GM21390 (cell line): ENCODE data around the gene PRDM2.
"Not testable (repeated sequence)": the region's sequence is repeated elsewhere in the genome, so short reads cannot be mapped to it uniquely, and the experiment has no call there.

ENCODE experiments used
- ATAC-seq: cut with Tn5 transposase; IDR thresholded peaks from one replicate; pipeline ENCODE4 v1.9.1; 2021; ENCODE audit not compliant: unreplicated experiment

Gene PRDM2

DNA sequence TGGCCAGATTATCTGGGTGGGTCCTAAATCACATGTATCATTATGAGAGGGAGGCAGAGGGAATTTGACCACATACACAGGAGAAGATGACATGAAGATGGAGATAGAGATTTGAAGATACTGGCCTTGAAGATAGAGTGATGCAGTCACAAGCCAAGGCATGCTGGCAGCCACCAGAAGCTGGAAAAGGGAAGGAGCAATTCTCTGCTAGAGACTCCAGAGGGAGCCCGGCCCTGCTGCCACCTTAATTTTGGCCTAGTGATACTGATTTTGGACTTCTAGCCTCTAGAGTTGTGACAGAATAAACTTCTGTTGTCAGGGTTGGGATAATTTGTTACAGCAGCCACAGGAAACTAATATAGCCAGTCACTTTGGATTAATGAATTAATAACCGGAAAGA is 2.2 kb upstream of the PRDM2 start:
- no peak for ATAC-seq

DNA sequence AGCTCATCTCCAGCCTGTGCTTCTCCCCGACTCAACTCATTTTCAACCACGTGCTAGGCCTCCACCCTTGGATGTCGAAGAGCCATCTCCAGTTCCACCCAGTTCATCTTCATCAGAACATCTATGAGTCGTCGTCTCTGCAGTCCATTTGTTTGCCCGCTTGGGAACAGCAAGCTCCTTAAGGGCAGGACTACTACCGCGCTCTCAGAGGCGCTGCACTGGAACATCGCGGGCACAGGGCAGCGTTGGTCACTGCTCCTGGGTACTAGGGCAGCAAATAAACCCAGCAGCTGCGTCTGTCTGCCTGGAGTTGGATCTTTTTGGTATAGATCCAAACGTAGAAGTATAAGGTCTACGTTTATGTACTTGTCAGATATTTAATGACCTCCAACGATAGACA is 478 bp upstream of the PRDM2 start:
- no peak for ATAC-seq

DNA sequence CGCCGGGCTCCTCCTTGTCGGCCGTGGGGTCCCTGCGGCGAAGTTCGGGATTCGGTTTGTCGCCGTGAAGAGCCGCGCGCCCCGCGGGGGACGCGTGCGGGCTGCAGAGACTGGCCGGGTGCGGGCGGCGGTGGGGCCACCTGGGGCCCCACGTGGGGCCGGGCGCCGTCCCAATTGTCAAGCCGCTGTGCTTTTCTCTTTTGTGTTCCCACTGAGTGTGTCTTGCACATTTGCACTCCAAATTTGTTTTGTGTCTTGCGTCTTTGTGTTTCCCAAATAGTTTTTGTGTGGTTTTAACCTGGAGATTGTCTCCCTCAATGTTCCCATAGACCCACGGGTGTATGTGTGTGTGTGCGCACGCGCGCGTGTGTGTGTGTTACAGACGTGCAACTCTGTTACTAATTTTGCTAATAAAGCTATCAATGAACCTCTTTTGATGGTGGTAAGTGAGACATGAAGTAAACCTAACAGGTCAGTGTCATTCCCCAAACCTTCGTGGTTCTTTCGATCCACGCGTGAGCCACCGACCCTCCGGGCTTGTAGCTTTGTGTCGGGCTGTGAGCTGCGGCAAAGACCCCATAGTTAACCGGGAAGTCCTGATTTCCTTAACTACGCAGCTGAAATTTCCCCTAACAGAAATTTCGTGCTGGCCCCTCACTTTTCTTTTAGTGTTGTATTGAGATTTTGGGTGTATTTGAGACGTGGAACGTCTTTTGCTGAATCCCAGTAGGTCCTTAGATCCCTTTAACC is 708 bp downstream of the PRDM2 start:
- peak; percentile 36 for ATAC-seq

DNA sequence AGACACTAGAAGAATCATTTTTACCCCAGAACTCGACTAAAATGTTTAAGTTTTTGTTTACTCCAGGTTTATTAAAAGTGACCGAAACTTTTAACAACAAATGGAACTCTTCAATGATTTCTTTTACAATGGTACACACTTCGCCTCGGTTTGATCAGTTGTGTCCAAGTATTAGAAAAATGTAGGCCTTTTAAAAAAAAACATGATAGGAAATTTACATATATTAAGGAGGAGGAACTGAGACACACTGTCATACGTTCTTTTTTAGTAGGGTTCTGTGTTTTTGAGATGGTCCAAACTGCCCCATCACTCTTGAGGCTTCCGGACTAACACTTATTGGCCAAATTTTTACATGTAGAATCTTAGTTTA is 1.3 kb downstream of the PRDM2 start:
- no peak for ATAC-seq

DNA sequence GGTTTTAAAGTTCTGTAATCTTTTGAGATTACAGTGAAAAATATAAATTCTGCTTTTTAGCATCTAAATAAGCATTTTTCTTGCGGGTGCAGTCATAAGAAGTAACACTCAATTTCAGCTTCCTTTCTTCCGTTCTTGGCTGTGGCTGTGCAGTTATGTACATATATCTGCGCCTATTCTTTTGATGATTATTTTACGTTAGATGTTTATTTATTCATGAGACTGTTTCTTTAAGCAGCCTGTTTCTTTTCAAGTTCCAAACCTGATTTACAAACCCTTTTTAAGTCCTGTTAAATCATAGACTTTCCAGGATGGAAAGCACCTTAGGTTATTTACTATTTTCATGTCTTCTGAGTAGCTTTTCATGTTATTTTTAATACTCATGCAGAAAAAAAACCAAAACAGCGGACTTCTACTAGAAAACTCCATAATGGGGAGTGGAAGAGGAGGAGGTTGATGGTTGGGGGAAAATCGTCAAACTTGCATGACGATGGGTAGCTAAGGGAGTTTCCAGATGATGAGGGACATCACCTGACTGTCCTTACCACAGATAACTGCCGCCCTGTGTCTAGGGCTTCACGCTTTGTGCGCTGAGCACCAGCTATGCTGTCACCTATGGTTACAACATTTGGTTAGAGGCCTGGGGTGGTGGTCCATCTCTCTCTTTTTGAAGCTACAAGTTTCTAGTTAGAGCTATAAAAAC is 2.6 kb downstream of the PRDM2 start:
- ATAC-seq = peak; percentile 77

DNA sequence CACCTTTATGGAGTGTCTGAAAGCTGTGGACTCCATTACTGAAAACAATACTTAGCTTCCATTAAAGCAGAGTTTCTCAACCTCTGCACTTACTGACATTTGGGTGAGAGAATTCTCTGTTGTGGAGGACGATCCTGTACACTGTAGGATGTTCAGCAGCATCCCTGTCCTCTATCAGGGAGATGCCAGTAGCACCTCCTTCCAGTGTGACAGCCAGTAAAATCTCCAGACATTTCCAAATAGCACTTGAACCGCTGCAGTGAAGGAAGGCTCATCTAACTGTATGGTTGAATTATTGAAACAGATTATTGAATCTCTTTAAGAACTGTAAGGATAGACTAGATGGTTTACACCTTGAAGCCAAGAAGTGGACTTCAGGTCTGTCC is 3.1 kb downstream of the PRDM2 start:
- peak; percentile 6 for ATAC-seq

DNA sequence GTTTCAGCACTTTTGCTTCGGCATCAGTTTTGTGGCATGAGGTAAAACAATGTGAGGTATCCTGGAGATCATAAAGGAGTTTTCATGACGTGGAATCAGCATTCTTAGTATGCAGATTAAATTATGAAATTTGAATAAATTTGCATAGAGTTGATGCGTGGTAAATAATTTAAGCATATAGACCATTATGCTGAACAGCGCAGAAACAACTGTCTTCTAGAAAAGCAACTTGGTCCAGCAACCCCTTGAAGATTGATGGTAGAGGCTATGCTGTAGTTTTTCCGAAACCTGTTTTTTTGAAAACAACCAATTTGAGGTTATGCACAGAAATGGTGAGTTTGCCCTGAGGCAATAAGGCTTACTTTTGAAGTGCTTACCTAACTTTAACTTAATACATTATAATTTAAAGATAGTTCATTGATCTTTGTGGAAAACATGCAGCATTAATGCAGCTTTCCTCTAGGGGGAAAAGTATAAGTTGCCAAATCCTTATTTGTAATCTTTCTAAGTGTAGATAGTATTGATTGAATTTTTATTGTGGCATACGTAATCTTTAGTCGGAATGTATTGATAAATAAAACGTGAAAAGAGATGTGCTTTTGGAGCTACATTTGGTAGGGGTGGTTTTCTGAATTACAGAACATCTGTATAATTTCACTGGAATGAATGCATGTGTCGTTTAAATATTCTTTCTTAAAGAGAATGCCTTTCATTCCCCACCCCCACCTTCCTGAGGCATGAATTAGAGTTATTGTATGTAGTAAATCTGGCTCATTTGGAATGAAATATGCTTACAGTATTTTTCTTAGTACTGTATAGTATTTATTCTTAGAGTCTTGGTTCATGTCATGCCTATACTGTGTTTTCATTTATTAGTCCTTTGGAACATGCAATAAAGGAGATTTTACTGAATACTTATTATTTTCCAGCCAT is 3.8 kb downstream of the PRDM2 start:
- no peak for ATAC-seq

DNA sequence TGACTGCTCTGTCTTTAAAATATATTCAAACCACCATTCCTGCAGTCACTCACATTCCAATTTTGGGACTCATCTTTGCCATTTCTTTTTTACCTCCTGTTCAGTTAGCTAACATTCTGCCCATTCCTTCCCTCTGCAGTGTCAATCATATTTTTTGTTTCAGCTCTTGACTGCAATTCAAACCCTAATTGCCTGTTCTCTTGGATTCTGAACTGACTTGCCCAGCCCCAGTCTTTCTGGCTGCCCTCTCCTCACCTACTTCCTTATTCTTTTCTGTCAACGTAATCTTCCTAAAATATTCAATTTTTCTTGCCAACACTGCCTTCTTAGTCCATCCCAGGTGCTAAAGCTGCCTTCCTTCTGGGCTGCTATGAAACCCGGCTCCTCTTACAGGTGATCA is 6.1 kb downstream of the PRDM2 start:
- no peak for ATAC-seq

DNA sequence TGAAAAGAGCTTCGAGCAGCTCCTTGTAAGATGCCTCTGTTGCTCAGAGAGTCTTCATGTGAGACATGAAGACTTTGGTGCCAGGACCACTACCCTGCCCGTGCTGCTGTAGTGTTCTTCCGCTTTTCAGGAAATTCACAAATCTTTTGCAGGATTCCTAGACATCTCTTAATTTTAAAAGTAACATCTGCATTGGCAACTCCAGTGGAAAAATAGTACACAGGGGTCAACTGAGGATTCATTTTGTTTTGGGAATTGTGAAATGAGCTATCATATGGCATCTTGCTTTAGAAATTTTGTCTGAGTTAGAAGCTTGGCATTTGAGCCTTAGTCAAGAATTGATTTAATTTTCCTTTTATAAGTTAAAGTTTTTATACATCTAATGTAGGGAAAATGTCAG is 7.2 kb downstream of the PRDM2 start:
- ATAC-seq = no peak

DNA sequence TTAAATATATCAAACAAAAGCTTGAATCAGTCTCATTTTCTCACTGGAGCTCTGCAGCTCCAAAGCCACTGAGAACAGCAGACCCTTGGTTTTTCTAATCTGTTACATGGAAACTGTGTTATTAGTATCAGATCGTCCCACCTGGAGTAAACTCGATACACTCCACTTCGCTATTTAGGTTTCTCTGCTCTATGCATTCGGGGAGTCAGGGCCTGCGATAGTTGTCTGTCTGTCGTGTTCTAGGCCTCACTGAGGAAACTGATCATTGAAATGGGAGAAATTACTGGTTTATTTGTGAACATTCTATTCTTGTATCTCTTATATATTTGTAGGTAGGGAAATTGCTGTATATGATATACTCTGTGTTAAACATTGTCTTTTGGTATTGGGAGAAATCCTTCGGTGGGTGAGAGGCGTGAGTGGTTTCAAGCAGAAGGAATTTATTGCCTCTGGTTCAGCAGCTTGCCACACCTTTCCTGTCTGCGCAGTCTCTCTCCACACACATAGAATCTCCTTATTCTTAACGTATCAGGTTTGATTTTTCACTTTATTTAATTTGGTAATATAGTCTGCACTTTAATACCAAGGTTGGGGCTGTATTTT is 8.5 kb downstream of the PRDM2 start:
- no peak for ATAC-seq

DNA sequence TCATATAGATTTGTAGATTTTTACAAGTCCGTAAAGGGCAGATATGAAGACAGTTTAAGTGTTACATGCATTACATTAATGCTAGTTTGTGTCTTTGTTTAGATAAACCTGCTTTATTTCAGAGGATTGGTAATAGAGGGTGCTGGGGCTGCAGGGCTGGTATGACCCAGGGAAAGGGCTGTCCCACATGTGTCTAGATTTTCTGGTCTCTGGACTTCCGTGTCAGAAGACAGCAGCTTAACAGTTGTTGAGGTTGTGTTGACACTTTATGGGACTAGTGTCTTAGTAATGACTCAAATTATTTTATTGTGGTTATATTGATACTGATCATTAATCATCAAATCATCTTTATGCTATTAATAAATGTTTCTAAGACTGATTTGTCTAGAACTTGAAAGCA is 10.1 kb downstream of the PRDM2 start:
- no peak for ATAC-seq

DNA sequence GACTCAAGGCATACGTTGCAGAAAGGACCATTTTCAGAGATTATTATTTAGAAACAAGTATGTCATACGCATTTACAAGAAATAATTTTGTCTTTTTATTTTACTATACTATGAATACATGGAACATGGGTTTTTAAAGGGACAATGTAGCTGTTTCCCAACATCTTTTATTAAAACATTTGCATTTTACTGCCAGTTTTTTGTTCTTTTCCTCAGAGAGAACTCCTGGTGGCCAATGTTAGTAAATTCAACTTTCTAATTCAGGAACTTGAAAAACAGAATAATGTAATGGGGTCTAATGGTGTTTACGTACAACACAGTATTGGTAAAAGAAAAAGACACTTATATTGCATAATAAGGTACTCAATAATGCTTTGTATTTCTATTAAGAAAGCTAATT is 14.9 kb downstream of the PRDM2 start:
- no peak for ATAC-seq

DNA sequence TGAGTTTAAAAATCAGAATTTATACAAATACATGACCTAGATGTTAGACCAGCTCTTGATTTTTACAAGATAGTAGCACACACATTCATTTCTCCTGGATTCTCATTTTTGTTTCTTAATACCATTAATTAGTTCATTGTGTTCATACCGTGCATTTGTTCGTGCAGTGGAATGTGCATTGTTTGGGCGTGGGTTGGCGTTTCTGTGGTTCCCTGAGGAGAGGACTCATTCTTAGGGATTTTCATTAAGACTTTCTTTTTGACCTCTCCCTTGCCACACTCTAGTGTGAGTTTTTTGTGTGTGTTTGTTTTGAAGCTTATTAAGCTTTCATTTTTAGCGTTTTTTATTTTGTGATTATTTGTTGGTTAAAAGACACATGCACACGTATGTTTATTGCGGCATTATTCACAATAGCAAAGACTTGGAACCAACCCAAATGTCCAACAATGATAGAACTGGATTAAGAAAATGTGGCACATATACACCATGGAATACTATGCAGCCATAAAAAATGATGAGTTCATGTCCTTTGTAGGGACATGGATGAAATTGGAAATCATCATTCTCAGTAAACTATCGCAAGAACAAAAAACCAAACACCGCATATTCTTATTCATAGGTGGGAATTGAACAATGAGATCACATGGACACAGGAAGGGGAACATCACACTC is 15.8 kb downstream of the PRDM2 start:
- ATAC-seq = not testable (repeated sequence)

DNA sequence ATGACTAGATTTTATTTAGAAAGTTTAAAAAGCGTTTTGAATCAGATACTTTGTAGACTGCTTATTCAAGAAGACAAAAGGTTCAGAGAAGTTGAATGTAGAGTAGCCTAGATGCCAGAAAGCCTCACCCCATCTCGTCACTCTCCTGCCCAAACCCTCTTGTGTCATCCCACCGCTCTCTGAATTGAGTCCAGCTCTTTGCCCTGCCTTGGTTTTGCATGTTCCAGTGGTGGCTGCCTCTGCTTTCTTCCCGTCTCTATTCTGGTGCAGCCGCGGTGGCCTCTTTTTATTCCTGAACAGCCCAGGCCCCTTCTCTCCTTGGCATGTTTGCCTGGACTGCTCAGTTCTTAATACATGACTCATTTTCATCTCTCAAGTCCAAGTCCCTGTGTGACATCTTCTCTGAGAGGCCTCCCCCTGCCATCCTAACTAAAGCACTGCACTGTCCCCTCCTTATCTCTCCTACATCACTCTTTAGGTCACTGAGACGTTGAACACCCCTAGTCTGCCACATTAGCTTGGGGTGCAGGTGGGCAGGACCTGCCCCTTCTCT is 22.9 kb downstream of the PRDM2 start:
- ATAC-seq = no peak

DNA sequence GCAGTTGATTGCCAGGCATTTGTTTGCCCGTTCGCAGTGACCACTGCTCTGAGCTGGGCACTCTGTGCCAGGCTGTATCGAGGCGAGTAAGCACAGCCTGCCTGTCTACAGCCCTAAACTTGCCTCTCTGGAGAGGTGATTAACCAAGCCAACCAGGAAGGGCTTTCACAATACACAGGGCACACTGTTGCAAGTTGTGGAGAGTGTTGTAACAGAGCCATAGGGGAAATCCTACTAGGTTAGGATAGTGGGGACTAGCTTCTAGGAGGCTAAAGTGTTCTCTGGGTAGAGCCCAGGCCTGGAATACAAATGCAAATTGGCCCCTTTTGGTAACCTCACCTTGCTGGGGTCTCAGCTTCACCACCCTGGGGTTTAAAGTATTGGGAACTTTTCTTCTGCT is 23.8 kb downstream of the PRDM2 start:
- no peak for ATAC-seq

DNA sequence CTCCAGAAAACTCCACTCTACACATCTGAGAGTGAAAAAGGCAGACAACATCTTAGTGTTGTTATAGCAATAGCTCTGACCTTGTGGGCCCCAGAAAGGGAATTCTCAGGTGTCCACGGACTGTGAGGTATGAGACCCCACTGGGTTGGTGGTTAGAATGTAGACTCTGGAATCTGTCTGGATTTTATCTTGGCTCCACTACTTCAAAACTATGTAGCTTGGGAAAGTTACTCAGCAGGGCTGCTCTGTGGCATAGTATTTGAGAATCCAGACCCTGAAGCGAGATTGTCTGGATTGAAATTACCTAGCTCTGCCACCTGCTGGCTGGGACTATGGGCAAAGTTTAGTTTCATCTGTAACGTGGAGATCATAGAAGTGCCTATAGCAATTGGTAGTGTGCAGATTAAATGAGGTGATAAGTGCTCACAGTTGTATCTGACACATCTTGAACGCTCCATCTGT is 25.8 kb downstream of the PRDM2 start:
- peak; percentile 25 for ATAC-seq

DNA sequence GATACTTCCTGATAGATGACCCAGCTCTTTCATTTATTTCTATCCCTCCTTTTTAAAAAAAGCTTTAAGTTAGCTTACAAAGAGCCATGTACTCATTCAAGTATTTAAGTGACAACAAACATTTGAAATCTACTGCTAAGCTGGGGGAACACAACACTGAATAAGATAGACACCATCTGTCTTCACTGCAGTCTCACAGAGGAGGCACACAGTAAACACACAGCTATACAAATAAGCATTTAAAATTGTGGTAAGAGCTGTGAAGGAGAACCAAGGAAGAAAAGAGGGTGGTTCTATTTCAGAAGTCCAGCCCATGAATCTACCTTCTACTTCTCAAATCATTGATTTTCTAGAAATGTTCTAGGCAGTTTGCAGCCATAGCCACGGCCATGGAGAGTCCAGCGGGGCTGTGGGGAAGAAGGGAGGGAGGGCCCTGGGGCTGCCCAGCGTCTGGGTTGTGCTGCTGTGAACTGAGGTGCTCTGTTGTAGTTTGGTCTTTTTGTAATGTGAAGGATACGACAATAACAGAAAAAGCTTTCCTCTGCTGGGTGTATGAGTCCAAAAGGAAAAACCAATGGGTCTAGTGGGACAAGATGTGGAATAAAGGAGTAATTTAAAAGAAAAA is 28.2 kb downstream of the PRDM2 start:
- ATAC-seq = no peak

DNA sequence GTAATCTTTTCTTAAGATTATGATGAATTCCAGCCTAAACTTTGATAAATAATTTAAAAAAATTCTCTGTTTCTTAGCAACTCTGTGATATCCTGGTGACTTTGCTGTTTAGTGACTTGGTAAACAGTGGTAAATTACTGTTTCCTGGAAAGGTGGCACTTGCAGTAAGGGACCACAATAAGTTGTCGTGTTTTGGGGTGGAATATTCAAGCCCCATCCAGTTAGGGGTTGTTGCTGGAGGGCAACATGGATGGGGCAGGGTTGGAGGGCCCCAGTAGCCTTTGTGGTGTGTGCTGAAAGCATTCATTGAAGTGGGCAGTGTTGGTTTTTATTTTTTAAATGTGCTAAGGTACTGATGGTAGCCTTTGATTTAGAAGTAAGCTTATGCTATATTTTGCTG is 30.3 kb downstream of the PRDM2 start:
- peak; percentile 3 for ATAC-seq

DNA sequence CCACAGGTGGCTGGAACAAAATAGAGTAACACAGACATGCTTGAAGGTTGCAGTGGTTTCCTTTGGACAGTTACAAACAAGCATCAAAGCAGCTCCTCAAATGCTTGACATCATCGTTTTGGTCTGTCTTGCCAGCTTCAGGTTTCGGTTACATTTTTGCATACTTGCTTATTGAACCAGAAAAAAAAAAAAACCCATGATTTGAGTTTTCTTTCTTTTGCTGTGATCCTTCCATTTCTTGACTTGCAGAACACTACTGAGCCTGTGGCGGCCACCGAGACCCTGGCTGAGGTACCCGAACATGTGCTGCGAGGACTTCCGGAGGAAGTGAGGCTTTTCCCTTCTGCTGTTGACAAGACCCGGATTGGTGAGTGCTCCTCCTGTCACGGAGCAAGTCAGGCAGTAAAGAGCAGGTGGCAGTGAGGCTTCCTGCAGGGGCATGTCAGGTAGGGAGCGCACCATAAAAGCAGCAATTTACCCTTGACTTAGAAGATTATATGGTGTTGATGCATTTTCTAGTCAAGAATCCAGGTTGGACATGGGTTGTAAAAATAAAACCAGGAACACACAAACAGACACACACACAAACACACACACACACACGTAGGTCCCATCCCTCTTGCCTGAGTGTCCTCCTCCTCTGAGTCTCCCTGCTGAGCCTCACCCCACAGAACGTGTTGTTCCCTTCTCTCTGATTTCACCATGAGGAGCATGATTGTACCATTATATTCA is 30.9 kb downstream of the PRDM2 start:
- peak; percentile 89 for ATAC-seq
